SK-N-MC (cell line): Measurements from ENCODE around the gene TBC1D25.
A peak's percentile ranks its signal among the peaks of the same experiment; 100 is the strongest.

Experiments used
- DNase-seq: peaks from one replicate; pipeline ENCODE4 v3.0.0-alpha.2; 2011; ENCODE audit warnings: low read depth, low spot score
- H3K27ac ChIP-seq: fragments of 200-600 bp; sonication (generic); 2 replicates; pipeline ENCODE4 v1.5.1; 2016; ENCODE audit warnings: mixed run types
- H3K36me3 ChIP-seq: fragments of 200-600 bp; sonication (generic); 2 replicates; pipeline ENCODE4 v1.6.1; 2017; ENCODE audit warnings: antibody characterized with exemption, low read length, mixed read lengths; ENCODE audit not compliant: insufficient read depth
- H3K4me3 ChIP-seq: fragments of 200-600 bp; sonication (generic); 2 replicates; pipeline ENCODE4 v1.5.1; 2016
- H3K9ac ChIP-seq: fragments of 200-600 bp; sonication (generic); 2 replicates; pipeline ENCODE4 v1.8.0; 2017; ENCODE audit warnings: mixed run types, mixed read lengths; ENCODE audit not compliant: insufficient read length
- H3K9me3 ChIP-seq: fragments of 200-600 bp; sonication (generic); 2 replicates; pipeline ENCODE4 v1.6.1; 2017; ENCODE audit warnings: low read depth, mild to moderate bottlenecking, antibody characterized with exemption, low read length, moderate library complexity, mixed read lengths
- EZH2 ChIP-seq: fragments of 200-600 bp; sonication (generic); IDR thresholded peaks from one replicate; pipeline ENCODE4 v1.6.1; 2017; ENCODE audit warnings: antibody characterized with exemption
- FOXP2 ChIP-seq: optimal IDR thresholded peaks from 2 replicates; pipeline ENCODE3; 2011; ENCODE audit warnings: mild to moderate bottlenecking, moderate library complexity; ENCODE audit not compliant: insufficient read depth; ENCODE audit errors: extremely low read length, control extremely low read depth
- POLR2AphosphoS5 ChIP-seq: IDR thresholded peaks from 2 replicates; pipeline ENCODE4 v1.6.1; 2012; ENCODE audit warnings: mild to moderate bottlenecking, low read depth, low read length, borderline replicate concordance

TBC1D25 gene

DNA sequence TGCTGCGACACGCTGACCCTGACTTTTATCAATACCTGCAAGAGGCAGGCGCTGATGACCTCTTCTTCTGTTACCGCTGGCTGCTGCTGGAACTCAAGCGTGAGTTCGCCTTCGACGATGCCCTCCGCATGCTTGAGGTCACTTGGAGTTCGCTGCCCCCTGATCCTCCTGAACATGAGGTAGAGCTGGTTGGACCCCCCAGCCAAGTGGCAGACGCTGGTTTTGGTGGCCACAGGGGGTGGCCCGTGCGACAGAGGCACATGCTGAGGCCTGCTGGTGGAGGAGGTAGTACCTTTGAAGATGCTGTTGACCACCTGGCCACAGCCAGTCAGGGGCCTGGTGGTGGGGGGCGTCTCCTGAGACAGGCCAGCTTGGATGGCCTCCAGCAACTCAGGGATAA is 20.5 kb downstream of the TBC1D25 start:
- Histone ChIP-seq H3K4me3 (no peak overlapping the region), H3K36me3 (peaks cover 15% of the 10 kb centered on the region; the same call in 1 of the 2 replicates), H3K27ac (no peak overlapping the region), H3K9ac (no peak overlapping the region), H3K9me3 (no peaks in the 10 kb centered on the region)
- no peak for DNase-seq
- no peak for TF ChIP-seq FOXP2
- no peak for TF ChIP-seq EZH2
- no peak for TF ChIP-seq POLR2AphosphoS5

DNA sequence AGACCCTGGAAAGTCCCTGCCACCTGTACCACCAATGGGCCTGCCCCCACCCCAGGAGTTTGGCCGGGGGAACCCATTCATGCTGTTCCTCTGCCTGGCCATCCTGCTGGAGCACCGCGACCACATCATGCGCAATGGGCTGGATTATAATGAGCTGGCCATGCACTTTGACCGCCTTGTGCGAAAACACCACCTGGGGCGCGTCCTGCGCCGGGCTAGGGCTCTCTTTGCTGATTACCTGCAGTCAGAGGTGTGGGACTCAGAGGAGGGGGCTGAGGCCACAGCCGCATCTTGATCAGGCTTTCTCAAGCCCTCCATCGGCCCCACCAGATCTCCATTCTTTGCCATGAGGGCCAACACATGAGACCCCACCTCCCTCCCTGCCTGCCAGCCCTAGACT is 21.2 kb downstream of the TBC1D25 start:
- DNase-seq, result no peak
- Histone ChIP-seq H3K4me3 (no peak overlapping the region), H3K36me3 (peaks cover 15% of the 10 kb centered on the region; the same call in 1 of the 2 replicates), H3K9ac (no peak overlapping the region), H3K9me3 (no peaks in the 10 kb centered on the region), H3K27ac (no peak overlapping the region)
- TF ChIP-seq EZH2 (no peak), POLR2AphosphoS5 (no peak), FOXP2 (no peak)

DNA sequence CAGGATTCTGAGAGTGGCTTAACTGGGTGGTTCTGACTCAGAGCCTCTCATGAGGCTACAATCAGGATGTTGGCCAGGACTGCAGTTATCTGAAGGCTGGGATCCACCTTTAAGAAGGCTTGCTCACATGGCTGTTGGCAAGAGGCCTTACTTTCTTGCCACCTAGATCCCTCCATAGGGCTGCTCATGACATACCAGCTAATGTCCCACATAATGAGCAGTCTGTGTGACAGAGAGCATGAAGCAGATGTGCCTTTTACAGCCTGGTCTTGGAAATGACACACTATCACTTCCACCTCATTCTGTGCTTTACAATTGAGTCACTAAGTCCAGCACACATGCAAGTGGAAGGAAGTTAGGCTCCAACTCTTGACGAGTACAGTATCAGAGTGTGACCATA is 30.4 kb downstream of the TBC1D25 start:
- DNase-seq, result no peak
- TF ChIP-seq FOXP2, result no peak
- no peak for TF ChIP-seq POLR2AphosphoS5
- TF ChIP-seq EZH2, result no peak
- Histone ChIP-seq H3K9ac (no peak overlapping the region), H3K4me3 (no peak overlapping the region), H3K9me3 (no peaks in the 10 kb centered on the region), H3K36me3 (peaks cover 2% of the 10 kb centered on the region), H3K27ac (no peak overlapping the region)

DNA sequence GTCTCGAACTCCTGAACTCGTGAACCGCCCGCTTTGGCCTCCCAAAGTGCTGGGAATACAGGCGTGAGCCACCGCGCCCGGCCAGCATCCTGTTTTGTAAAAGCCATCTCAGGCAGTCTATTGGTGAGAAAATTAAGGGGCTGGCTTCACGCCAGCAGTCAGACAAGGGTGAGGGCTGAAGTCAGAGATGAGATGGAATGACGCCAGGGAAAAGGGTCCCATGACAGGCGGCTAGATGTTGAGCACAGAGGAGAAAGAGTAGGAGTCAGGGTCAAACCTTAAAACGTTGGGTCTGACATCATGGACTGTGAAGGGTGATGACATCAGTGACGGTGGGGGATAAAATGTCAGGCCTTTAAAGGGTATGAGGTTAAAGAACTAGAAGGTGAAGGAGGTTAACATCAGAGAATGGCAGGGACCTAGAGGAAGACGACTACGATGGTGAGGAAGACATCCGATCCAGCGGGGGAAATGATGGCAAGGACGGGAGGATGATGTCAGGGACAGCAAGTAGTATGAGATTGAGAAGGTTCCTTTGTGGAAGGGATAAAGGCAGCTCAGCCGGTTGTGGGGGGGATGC is 34.3 kb downstream of the TBC1D25 start:
- Histone ChIP-seq H3K9me3 (no peaks in the 10 kb centered on the region), H3K4me3 (peak overlapping the region; percentile 81), H3K9ac (peak overlapping the region; percentile 99), H3K36me3 (peaks cover 40% of the 10 kb centered on the region), H3K27ac (peak overlapping the region; percentile 85; the same call in 1 of the 2 replicates)
- TF ChIP-seq EZH2, result no peak
- DNase-seq, result no peak

DNA sequence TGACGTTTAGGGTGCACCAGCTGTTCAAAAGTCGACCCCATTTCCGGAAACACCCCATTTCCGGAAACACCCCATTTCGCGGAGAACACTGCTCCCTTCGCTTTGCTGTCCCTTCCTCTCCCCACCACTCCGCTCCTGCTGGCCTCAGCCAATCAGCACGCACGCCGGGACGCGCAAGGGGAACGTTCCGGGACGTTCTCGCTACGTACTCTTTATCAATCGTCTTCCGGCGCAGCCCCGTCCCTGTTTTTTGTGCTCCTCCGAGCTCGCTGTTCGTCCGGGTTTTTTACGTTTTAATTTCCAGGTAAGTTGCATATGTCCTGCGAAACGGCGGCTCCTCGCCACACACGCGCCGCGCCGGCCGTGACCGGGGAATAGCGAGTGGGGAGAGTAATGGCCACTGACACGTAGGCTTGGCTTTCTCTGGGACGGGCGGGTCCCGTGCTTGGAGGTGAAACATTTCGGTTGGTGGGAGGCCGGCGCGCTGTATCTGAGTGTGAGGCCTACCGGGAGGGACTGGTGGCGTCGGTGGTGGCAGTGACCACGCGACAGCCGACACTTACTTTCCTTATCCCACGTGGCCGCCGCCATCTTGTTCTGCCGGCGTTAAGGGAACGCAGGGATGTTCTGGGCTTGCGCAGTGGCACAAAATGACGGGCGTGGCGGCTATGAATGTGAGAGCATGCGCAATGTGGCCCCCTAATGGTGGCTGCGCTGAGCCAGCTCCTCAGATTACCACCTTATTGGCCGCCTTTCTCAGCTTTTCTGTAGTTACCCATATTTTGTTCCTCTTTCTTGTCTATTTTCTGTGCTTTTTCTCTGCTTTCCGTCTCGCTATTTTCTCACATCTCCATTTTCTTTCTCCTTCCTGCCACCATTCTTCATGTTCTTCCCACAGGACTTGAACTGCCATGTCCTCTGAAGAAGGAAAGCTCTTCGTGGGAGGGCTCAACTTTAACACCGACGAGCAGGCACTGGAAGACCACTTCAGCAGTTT is 35.1 kb downstream of the TBC1D25 start, which contains the start of gene RBM3:
Gene RBM3, plus strand, starts transcription at position 215 of the 997 bp plus-strand sequence. Its CDS starts 697 bp downstream, at position 912.
- TF ChIP-seq FOXP2, result no peak
- no peak for TF ChIP-seq EZH2
- TF ChIP-seq POLR2AphosphoS5, result peak; percentile 85
- H3K9me3 ChIP-seq, result no peaks in the 10 kb centered on the region
- H3K9ac ChIP-seq, result peak within 1 kb of the TSS; percentile 99
- peaks cover 48% of the 10 kb centered on the region for H3K36me3 ChIP-seq
- peak within 1 kb of the TSS; percentile 98 for H3K27ac ChIP-seq
- peak within 1 kb of the TSS; percentile 81 for H3K4me3 ChIP-seq
- DNase-seq, result no peak

DNA sequence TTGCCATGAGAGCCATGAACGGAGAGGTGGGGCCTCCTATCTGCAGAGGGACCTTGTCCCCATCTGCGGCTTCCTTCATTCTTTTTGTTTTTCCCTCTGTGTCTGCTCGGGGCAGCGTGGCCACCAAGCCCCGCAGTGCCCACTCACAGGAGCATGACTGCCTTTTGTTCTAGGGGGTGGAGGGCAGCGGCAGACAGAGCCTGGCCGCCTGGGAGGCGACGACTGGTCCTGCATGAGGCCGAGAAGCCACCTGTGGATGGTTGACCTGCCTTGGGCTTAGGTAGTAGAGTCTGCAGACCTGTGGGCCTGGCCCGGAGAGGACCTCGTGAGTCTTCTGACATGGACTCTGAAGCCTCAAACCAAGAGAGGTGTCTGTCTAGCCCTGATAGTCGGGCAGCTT is 36.1 kb downstream of the TBC1D25 start:
- no peak for TF ChIP-seq POLR2AphosphoS5
- TF ChIP-seq FOXP2, result no peak
- TF ChIP-seq EZH2, result no peak
- H3K9ac ChIP-seq, result peak overlapping the region; percentile 99
- H3K4me3 ChIP-seq, result peak overlapping the region; percentile 81
- H3K36me3 ChIP-seq, result peaks cover 49% of the 10 kb centered on the region
- DNase-seq, result no peak
- H3K9me3 ChIP-seq, result no peaks in the 10 kb centered on the region
- 0 out of 2 replicates have a peak overlapping the region, but pooled peaks have one; percentile 98 for H3K27ac ChIP-seq

DNA sequence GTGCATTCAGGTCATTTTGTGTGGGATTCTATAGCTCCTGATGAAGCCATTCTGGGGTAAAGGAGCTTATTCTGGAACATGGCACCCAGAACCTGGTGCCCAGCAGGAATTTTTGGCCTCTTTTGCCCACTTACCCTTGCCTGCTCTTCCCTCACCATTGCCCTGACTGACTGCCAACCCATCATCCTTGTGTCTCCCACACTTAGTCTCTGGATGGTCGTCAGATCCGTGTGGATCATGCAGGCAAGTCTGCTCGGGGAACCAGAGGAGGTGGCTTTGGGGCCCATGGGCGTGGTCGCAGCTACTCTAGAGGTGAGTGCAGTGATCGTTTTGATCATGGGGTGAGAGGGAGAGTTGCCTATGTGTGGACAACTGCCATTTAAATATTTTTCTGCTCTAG is 36.6 kb downstream of the TBC1D25 start:
- peak overlapping the region; percentile 99 for H3K9ac ChIP-seq
- DNase-seq, result no peak

DNA sequence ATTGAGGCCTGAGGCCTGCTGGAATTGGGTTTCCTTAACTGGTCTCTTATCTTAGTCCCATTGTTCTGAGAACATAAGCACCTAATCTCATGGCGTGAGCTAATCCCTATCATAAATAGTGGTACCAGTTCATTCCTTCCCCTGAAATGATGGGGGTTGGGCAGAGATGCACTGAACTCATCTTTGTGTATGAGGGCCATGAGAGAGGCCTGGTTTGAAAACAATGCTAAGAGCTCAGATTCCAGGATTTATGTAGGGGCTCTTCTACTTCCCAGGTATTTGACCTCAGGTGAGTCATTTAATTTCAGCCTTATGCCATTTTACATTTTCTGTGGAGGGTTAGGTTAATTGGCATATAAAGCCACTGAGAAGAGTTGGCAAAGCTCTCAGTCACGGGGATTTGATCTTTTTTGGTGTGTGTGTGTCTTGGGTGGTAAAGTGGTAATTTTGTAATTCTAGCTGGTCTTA is 39.2 kb downstream of the TBC1D25 start:
- H3K36me3 ChIP-seq, result peaks cover 49% of the 10 kb centered on the region

More for the DNA sequence above, 36.6 kb downstream of the TBC1D25 start:
- Histone ChIP-seq H3K27ac (no peak overlapping the region), H3K9me3 (no peaks in the 10 kb centered on the region), H3K36me3 (peaks cover 49% of the 10 kb centered on the region), H3K4me3 (peak overlapping the region; percentile 81)
- TF ChIP-seq FOXP2, result no peak
- no peak for TF ChIP-seq POLR2AphosphoS5
- no peak for TF ChIP-seq EZH2

More for the DNA sequence above, 39.2 kb downstream of the TBC1D25 start:
- Histone ChIP-seq H3K9me3 (no peaks in the 10 kb centered on the region), H3K9ac (no peak overlapping the region), H3K27ac (0 out of 2 replicates have a peak overlapping the region, but pooled peaks have one; percentile 21), H3K4me3 (no peak overlapping the region)
- TF ChIP-seq POLR2AphosphoS5 (no peak), EZH2 (no peak), FOXP2 (no peak)
- DNase-seq, result no peak
